Thyroid gland (tissue), 4 donors: ENCODE measurements around the gene DCANP1. TPM values are rescaled to one million over a fixed set of nuclear protein-coding genes. Genes with fewer than 3 reads are reported as not detected.

Experiments
- DNase-seq, 2 donors: peaks; one replicate each; pipeline ENCODE4 v3.0.0-alpha.2; 2019
- H3K27ac ChIP-seq, 3 donors: fragments of 200-600 bp; sonication (generic); 1 replicate in 2 of 3; 2 replicates in 1 of 3; pipeline ENCODE4 v1.5.1; 2016 to 2019; ENCODE audit warnings: mild to moderate bottlenecking in 1 of 3, moderate library complexity in 1 of 3
- H3K27me3 ChIP-seq: fragments of 200-600 bp; sonication (generic); one replicate; pipeline ENCODE4 v1.5.1; 2019
- H3K36me3 ChIP-seq, 2 donors: fragments of 200-600 bp; sonication (generic); one replicate each; pipeline ENCODE4 v1.5.1; 2016 to 2019
- H3K4me1 ChIP-seq, 2 donors: fragments of 200-600 bp; sonication (generic); one replicate each; pipeline ENCODE4 v1.5.1; 2017 to 2019
- H3K4me3 ChIP-seq, 3 donors: fragments of 200-600 bp; sonication (generic); replicated peaks in 1 of 3; 1 replicate in 2 of 3; 2 replicates in 1 of 3; pipeline ENCODE4 v1.5.1; 2016; ENCODE audit warnings: mild to moderate bottlenecking in 1 of 3
- H3K9me3 ChIP-seq: fragments of 200-600 bp; sonication (generic); one replicate; pipeline ENCODE4 v1.5.1; 2017
- CTCF ChIP-seq, 6 experiments: fragments of 200-600 bp in 3 of 6; fragments of 450-650 bp in 3 of 6; sonication (generic) in 3 of 6; IDR thresholded peaks; one replicate each; pipeline ENCODE4 v1.5.1; 2016 to 2019; ENCODE audit warnings: antibody characterized with exemption in 6 of 6, mild to moderate bottlenecking in 2 of 6, inconsistent platforms in 1 of 6, moderate library complexity in 1 of 6
- POLR2A ChIP-seq, 2 donors: fragments of 450-650 bp; IDR thresholded peaks; one replicate each; pipeline ENCODE4 v1.6.1; 2017; ENCODE audit warnings: antibody characterized with exemption in 2 of 2, mild to moderate bottlenecking in 2 of 2, moderate library complexity in 1 of 2
- WGBS, 2 donors: methylation state at CpG; one replicate each; pipeline ENCODE4 v1.1.5; 2017; 5-methylcytosine and 5-hydroxymethylcytosine counted together
- intact Hi-C: fragments of 100-400 bp; cut with DNase I; formaldehyde crosslinking; loops from one replicate; pipeline ENCODE4 v1.15.1; 2023
- total RNA-seq, 4 donors: library from RNA; depleted of rRNA; stranded (reverse); fragments of >200 nt; gene quantifications; one replicate each; pipeline ENCODE4 v1.2.3, GENCODE V29; 2016

Gene DCANP1
- total RNA-seq, 4 donors from 2014 or later = not detected

GRCh38 chr5:135465391-135466122, 18.4 kb upstream of the DCANP1 start:
- no peak for DNase-seq
- Histone ChIP-seq H3K36me3 (no peaks in the 10 kb centered on the region), H3K27me3 (peaks cover 20% of the 10 kb centered on the region), H3K27ac (no peak overlapping the region), H3K9me3 (no peaks in the 10 kb centered on the region), H3K4me3 (no peak overlapping the region), H3K4me1 (peaks cover 3 to 7% of the 10 kb centered on the region in 2 donors)
- 52 to 59% methylated on average over 12 of the region's 12 CpGs for WGBS, 2 donors
- intact Hi-C loops = loop anchor here (10.0 kb wide), 1 partner anchor 359 kb away; no protein-coding TSS in a partner anchor
- TF ChIP-seq POLR2A (IDR thresholded peaks at IDR 0.05) (no peak), CTCF (IDR thresholded peaks at IDR 0.05) (no peak)

- DNase-seq = peak; percentile 43 to 44
- no peaks in the 10 kb centered on the region for H3K36me3 ChIP-seq
- H3K4me3 ChIP-seq = no peak overlapping the region
- H3K4me1 ChIP-seq = peaks cover 3 to 13% of the 10 kb centered on the region in 2 donors
- no peaks in the 10 kb centered on the region for H3K9me3 ChIP-seq
- H3K27ac ChIP-seq = no peak overlapping the region
- peaks cover 7% of the 10 kb centered on the region for H3K27me3 ChIP-seq
- intact Hi-C loops = loop anchor here (2.0 to 10.0 kb wide), 2 partner anchors 88 to 362 kb away; no protein-coding TSS in a partner anchor
- 5 to 11% methylated on average over 5 to 6 of the region's 6 CpGs for WGBS, 2 donors
- TF ChIP-seq POLR2A (IDR thresholded peaks at IDR 0.05) = no peak
- TF ChIP-seq CTCF (IDR thresholded peaks at IDR 0.05) = peak in 3 of 6 experiments; percentile 35 to 44 (median 39)
These were observed 15.2 kb upstream of the DCANP1 start for GRCh38 chr5:135462304-135462703.

- Histone ChIP-seq H3K4me1 (peaks cover 3 to 11% of the 10 kb centered on the region in 2 donors), H3K27me3 (peaks cover under 1% of the 10 kb centered on the region), H3K27ac (no peak overlapping the region), H3K9me3 (no peaks in the 10 kb centered on the region), H3K36me3 (no peaks in the 10 kb centered on the region), H3K4me3 (no peak overlapping the region)
- no peak for TF ChIP-seq POLR2A (IDR thresholded peaks at IDR 0.05)
- TF ChIP-seq CTCF (IDR thresholded peaks at IDR 0.05) = no peak
- intact Hi-C loops = loop anchor here (2.0 to 10.0 kb wide), 2 partner anchors 89 to 363 kb away; no protein-coding TSS in a partner anchor
- WGBS, 2 donors = 86 to 90% methylated on average over 7 of the region's 7 CpGs
- DNase-seq = no peak
These were observed 14.5 kb upstream of the DCANP1 start for GRCh38 chr5:135461481-135462151.

DNA sequence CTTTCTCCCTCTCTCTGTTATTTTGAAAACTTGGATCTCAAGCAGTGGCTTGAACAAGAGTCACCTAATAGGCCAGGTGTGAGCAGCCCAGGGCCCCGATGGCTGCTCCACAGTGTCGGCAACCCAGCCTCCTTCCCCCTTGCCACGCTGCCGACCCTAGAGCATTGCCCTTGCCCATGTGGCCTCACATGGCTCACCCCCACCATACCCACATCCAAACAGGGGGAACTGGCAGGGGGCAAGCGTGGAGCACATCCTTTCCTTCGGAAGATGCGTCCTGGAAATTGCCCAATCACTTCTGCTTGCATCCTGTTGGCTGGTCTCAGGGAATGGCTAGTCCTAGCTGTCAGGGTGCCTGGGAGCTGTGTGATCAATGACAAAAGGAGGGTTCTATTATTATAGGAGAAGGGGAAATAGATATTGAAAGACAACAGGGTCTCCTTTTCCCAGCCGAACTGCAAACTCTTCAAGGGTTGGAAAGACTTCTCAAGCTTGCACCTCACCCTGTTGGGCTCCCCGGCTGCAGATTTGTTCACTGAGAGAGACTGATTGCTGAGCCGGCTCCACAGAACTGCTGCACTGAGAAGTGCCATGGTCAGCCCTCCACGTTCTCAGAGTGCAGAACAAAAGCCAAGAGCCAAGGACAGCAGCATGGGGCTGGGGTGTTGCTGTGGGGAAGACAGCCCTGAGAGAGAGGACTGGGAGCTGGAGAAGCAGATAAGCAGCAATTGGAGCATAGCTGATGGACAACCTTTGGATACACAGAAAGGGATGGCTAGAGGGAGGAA, 13.3 kb upstream of the DCANP1 start:
- Histone ChIP-seq H3K4me1 (peaks cover 0 to 6% of the 10 kb centered on the region in 2 donors), H3K9me3 (no peaks in the 10 kb centered on the region), H3K4me3 (no peak overlapping the region), H3K36me3 (no peaks in the 10 kb centered on the region), H3K27ac (no peak overlapping the region), H3K27me3 (no peaks in the 10 kb centered on the region)
- TF ChIP-seq POLR2A (IDR thresholded peaks at IDR 0.05) (no peak), CTCF (IDR thresholded peaks at IDR 0.05) (no peak)
- no peak for DNase-seq
- 72 to 75% methylated on average over 11 of the region's 11 CpGs for WGBS, 2 donors
- intact Hi-C loops = loop anchor here (10.0 kb wide), 1 partner anchor 364 kb away; no protein-coding TSS in a partner anchor
